Measurements from ENCODE around the gene GPR108.
"Not testable (repeated sequence)": the region's sequence is repeated elsewhere in the genome, so short reads cannot be mapped to it uniquely, and the experiment has no call there.

The GPR108 gene

GRCh38 chr19:6769006-6769619, 31.7 kb upstream of the GPR108 start:
- Histone ChIP-seq H3K27ac (ENCODE audit: low read length) (no peak overlapping the region), H3K27me3 (ENCODE audit: insufficient read depth, low read length) (peaks cover 14% of the 10 kb centered on the region; the same call in 1 of the 2 replicates), H3K36me3 (ENCODE audit: insufficient read depth, low read depth, low read length) (no peaks in the 10 kb centered on the region), H3K9me3 (ENCODE audit: insufficient read depth, low read depth, low read length) (no peaks in the 10 kb centered on the region), H3K4me3 (ENCODE audit: low read length) (no peak overlapping the region), H3K4me1 (ENCODE audit: insufficient read depth, low read length) (peaks cover 5% of the 10 kb centered on the region; the same call in 1 of the 2 replicates), H3K9ac (ENCODE audit: low read depth, low read length) (no peak overlapping the region)

- H3K27me3 ChIP-seq (ENCODE audit: insufficient read depth, low read length) = peaks cover 14% of the 10 kb centered on the region; the same call in 1 of the 2 replicates
- peak overlapping the region; percentile 88 for H3K4me3 ChIP-seq (ENCODE audit: low read length)
- H3K36me3 ChIP-seq (ENCODE audit: insufficient read depth, low read depth, low read length) = no peaks in the 10 kb centered on the region
- H3K9me3 ChIP-seq (ENCODE audit: insufficient read depth, low read depth, low read length) = no peaks in the 10 kb centered on the region
- no peak overlapping the region for H3K9ac ChIP-seq (ENCODE audit: low read depth, low read length)
- no peak overlapping the region for H3K27ac ChIP-seq (ENCODE audit: low read length)
- peaks cover 5% of the 10 kb centered on the region; the same call in 1 of the 2 replicates for H3K4me1 ChIP-seq (ENCODE audit: insufficient read depth, low read length)
Measured at GRCh38 chr19:6768236-6768785, 30.9 kb upstream of the GPR108 start.

DNA sequence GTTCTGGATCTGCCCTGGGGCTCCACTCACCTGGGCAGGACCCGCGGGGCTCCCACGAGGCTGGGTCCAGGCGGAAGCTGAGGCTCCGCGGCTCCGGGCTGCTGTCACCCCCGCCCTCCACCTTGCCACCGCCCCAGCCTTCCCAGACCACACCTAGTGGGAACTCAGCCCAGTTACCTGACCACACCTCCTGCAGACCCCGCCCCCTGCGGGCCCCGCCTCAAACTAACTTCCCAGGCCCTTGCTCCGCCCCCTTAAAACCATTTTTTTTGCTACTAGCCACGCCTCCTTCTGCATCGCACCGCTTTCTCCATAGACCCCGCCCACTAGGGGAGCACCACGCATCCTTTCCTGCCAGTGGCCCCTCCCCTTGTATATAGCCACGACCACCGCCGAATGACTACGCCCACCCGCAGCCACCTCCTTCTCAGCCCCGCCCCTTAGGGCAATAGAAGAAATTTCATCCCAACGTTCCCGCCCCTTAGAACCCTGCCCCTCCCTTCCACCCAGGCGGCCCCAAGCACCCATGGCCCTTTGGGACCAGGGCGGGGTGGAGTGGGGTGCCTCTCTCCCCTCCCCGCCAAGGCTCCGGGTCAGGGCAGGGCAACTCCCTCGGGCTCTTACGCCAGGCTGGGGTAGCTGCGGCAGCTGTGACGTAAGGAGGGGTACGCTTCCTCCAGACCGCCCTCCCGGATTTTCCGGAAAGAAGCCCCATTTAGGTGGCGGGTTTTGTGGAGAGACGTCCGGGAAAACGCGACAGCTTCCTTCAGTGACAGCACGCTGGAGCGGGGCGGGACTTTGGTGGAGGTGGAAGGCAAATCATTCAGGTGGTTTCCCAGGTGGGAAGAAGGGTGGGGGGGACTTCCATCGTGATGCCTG, 30.2 kb upstream of the GPR108 start, which contains the start of gene SH2D3A:
Gene SH2D3A (minus strand): TSS at position 79 of the 879 bp plus-strand sequence. CDS start 3,687 bp downstream, outside the sequence.
- Histone ChIP-seq H3K4me1 (ENCODE audit: insufficient read depth, low read length) (peaks cover 5% of the 10 kb centered on the region; the same call in 1 of the 2 replicates), H3K9me3 (ENCODE audit: insufficient read depth, low read depth, low read length) (no peaks in the 10 kb centered on the region), H3K9ac (ENCODE audit: low read depth, low read length) (peak within 1 kb of the TSS; percentile 42; the same call in 1 of the 2 replicates), H3K36me3 (ENCODE audit: insufficient read depth, low read depth, low read length) (no peaks in the 10 kb centered on the region), H3K4me3 (ENCODE audit: low read length) (peak within 1 kb of the TSS; percentile 88), H3K27ac (ENCODE audit: low read length) (no peak within 1 kb of the TSS), H3K27me3 (ENCODE audit: insufficient read depth, low read length) (peaks cover 14% of the 10 kb centered on the region; the same call in 1 of the 2 replicates)

- peaks cover 5% of the 10 kb centered on the region; the same call in 1 of the 2 replicates for H3K4me1 ChIP-seq (ENCODE audit: insufficient read depth, low read length)
- H3K9ac ChIP-seq (ENCODE audit: low read depth, low read length) = peak overlapping the region; percentile 36; the same call in 1 of the 2 replicates
- no peaks in the 10 kb centered on the region for H3K36me3 ChIP-seq (ENCODE audit: insufficient read depth, low read depth, low read length)
- peak overlapping the region; percentile 88 for H3K4me3 ChIP-seq (ENCODE audit: low read length)
- H3K9me3 ChIP-seq (ENCODE audit: insufficient read depth, low read depth, low read length) = no peaks in the 10 kb centered on the region
- H3K27me3 ChIP-seq (ENCODE audit: insufficient read depth, low read length) = peaks cover 14% of the 10 kb centered on the region; the same call in 1 of the 2 replicates
- no peak overlapping the region for H3K27ac ChIP-seq (ENCODE audit: low read length)
Measured at GRCh38 chr19:6767081-6767356, 29.6 kb upstream of the GPR108 start.

GRCh38 chr19:6766357-6767080, 29.1 kb upstream of the GPR108 start:
- H3K36me3 ChIP-seq (ENCODE audit: insufficient read depth, low read depth, low read length) = no peaks in the 10 kb centered on the region
- H3K9ac ChIP-seq (ENCODE audit: low read depth, low read length) = peak overlapping the region; percentile 36; the same call in 1 of the 2 replicates
- no peak overlapping the region for H3K27ac ChIP-seq (ENCODE audit: low read length)

GRCh38 chr19:6765738-6766356, 28.5 kb upstream of the GPR108 start:
- peaks cover 14% of the 10 kb centered on the region; the same call in 1 of the 2 replicates for H3K27me3 ChIP-seq (ENCODE audit: insufficient read depth, low read length)
- peak overlapping the region; percentile 88 for H3K4me3 ChIP-seq (ENCODE audit: low read length)
- no peaks in the 10 kb centered on the region for H3K36me3 ChIP-seq (ENCODE audit: insufficient read depth, low read depth, low read length)
- no peaks in the 10 kb centered on the region for H3K9me3 ChIP-seq (ENCODE audit: insufficient read depth, low read depth, low read length)
- peaks cover 5% of the 10 kb centered on the region; the same call in 1 of the 2 replicates for H3K4me1 ChIP-seq (ENCODE audit: insufficient read depth, low read length)
- peak overlapping the region; percentile 36; the same call in 1 of the 2 replicates for H3K9ac ChIP-seq (ENCODE audit: low read depth, low read length)
- no peak overlapping the region for H3K27ac ChIP-seq (ENCODE audit: low read length)

More at GRCh38 chr19:6766357-6767080, 29.1 kb upstream of the GPR108 start:
- Histone ChIP-seq H3K4me1 (ENCODE audit: insufficient read depth, low read length) (peaks cover 5% of the 10 kb centered on the region; the same call in 1 of the 2 replicates), H3K9me3 (ENCODE audit: insufficient read depth, low read depth, low read length) (no peaks in the 10 kb centered on the region), H3K27me3 (ENCODE audit: insufficient read depth, low read length) (peaks cover 14% of the 10 kb centered on the region; the same call in 1 of the 2 replicates), H3K4me3 (ENCODE audit: low read length) (peak overlapping the region; percentile 88)

DNA sequence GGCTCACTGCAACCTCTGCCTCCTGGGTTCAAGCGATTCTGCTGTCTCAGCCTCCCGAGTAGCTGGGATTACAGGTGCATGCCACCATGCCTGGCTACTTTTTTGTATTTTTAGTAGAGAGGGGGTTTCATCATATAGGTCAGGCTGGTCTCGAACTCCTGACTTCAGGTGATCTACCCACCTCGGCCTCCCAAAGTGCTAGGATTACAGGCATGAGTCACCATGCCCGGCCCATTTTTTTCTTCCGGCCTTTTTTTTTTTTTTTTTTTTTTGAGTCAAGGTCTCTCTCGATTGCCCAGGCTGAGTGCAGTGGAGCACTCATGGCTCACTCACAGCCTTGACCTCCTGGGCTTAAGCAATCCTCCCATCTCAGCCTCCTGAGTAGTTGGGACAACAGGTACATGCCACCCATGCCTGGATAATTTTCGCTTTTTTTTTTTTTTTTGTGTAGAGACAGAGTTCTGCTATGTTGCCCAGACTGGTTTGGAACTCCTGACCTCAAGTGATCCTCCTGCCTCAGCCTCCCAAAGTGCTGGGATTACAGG, 24.9 kb upstream of the GPR108 start:
- H3K9me3 ChIP-seq (ENCODE audit: insufficient read depth, low read depth, low read length); H3K4me1 ChIP-seq (ENCODE audit: insufficient read depth, low read length); H3K9ac ChIP-seq (ENCODE audit: low read depth, low read length); H3K36me3 ChIP-seq (ENCODE audit: insufficient read depth, low read depth, low read length); H3K4me3 ChIP-seq (ENCODE audit: low read length); H3K27ac ChIP-seq (ENCODE audit: low read length): not testable (repeated sequence)
- H3K27me3 ChIP-seq (ENCODE audit: insufficient read depth, low read length) = peaks cover 14% of the 10 kb centered on the region; the same call in 1 of the 2 replicates

- Histone ChIP-seq H3K27me3 (ENCODE audit: insufficient read depth, low read length) (peaks cover 3% of the 10 kb centered on the region; the same call in 1 of the 2 replicates), H3K27ac (ENCODE audit: low read length) (no peak overlapping the region), H3K4me3 (ENCODE audit: low read length) (no peak overlapping the region), H3K9ac (ENCODE audit: low read depth, low read length) (no peak overlapping the region), H3K36me3 (ENCODE audit: insufficient read depth, low read depth, low read length) (no peaks in the 10 kb centered on the region), H3K9me3 (ENCODE audit: insufficient read depth, low read depth, low read length) (no peaks in the 10 kb centered on the region), H3K4me1 (ENCODE audit: insufficient read depth, low read length) (peaks cover under 1% of the 10 kb centered on the region; the same call in 1 of the 2 replicates)
Measured at GRCh38 chr19:6761053-6761676, 23.8 kb upstream of the GPR108 start.

DNA sequence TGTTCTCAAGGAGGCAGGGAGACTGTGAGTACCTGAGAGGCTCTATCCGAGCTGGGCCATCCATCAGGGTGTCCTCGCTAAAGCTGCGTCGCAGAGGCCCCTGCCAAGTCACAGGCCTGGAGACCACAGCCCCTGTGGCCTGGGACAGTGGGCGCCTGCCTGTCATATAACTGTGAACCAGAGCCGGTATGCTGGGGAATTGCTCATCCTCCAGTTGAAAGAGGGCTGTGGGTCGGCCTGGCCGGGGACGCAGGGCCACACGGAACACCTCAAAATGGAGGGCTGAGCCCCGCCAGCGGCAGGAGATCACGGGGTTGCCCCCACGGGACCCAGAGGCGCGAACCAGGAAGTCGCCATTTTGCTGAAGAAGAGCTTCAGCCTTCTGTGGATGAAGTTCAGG, 23.2 kb upstream of the GPR108 start:
- Histone ChIP-seq H3K27ac (ENCODE audit: low read length) (no peak overlapping the region), H3K4me1 (ENCODE audit: insufficient read depth, low read length) (no peaks in the 10 kb centered on the region), H3K9ac (ENCODE audit: low read depth, low read length) (no peak overlapping the region), H3K36me3 (ENCODE audit: insufficient read depth, low read depth, low read length) (no peaks in the 10 kb centered on the region), H3K4me3 (ENCODE audit: low read length) (no peak overlapping the region), H3K9me3 (ENCODE audit: insufficient read depth, low read depth, low read length) (no peaks in the 10 kb centered on the region), H3K27me3 (ENCODE audit: insufficient read depth, low read length) (no peaks in the 10 kb centered on the region)

DNA sequence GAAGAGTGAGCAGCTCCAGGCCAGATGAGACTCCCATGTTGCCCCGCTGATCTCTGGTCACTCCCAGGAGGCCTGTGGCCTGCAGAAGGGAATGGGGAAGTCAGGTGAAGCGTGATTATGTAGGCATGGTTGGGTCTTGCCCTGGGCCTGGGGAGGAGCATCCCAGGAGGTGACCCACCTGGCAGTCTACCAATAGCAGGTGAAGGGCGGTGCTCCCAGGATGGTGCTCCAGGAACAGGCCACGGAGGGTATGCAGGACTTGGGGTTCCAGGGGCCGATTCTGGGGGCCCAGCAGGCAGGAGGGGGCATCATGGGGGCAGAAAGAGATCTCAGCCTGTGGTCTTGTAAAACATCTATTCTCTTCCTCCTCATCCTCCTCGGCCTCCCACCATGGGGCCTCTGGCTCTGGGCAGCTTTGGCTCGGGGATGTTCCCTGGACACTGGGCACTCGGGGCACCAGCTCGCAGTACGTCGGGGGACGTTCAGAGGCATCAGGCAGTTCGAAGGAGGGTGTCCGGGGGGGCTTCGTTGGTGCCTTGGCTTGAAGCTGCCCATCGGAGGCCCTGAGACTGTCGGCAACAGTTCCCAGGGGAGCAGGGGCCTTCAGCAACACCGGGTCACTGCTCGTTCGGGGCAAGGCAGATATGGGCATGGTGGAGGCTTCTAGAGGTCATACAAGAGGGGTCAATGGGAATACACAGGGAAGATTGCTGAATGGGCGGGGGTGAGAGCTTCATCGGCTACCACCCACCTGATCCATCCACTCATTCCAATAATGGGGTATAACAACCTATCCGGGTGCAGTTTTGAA, 17.5 kb upstream of the GPR108 start:
- Histone ChIP-seq H3K9ac (ENCODE audit: low read depth, low read length) (no peak overlapping the region), H3K9me3 (ENCODE audit: insufficient read depth, low read depth, low read length) (no peaks in the 10 kb centered on the region), H3K27ac (ENCODE audit: low read length) (no peak overlapping the region), H3K27me3 (ENCODE audit: insufficient read depth, low read length) (no peaks in the 10 kb centered on the region), H3K36me3 (ENCODE audit: insufficient read depth, low read depth, low read length) (peaks cover 29% of the 10 kb centered on the region), H3K4me3 (ENCODE audit: low read length) (no peak overlapping the region), H3K4me1 (ENCODE audit: insufficient read depth, low read length) (peaks cover 4% of the 10 kb centered on the region; the same call in 1 of the 2 replicates)
